SK-N-SH treated with all-trans-retinoic acid at 6 μM for 48 hours (cell line): ENCODE data around the gene PSMC3.

Experiments used
- ARNTL ChIP-seq: fragments of 450-650 bp; formaldehyde crosslinking; IDR thresholded peaks from 2 replicates; pipeline ENCODE4 v1.5.0; 2020; ENCODE audit warnings: low read depth, mild to moderate bottlenecking, moderate library complexity, borderline replicate concordance
- BACH2 ChIP-seq: fragments of 250-450 bp; sonication (Bioruptor Pico); IDR thresholded peaks from 2 replicates; pipeline ENCODE4 v1.9.0; 2021; ENCODE audit warnings: mild to moderate bottlenecking, borderline replicate concordance
- CREB5 ChIP-seq: fragments of 250-450 bp; sonication (Bioruptor Pico); IDR thresholded peaks from 2 replicates; pipeline ENCODE4 v1.5.1; 2020; ENCODE audit warnings: low read depth, mild to moderate bottlenecking, moderate library complexity
- CSDC2 ChIP-seq: fragments of 250-450 bp; sonication (Bioruptor Pico); IDR thresholded peaks from 2 replicates; pipeline ENCODE4 v1.5.0; 2020; ENCODE audit warnings: mild to moderate bottlenecking, moderate library complexity
- OSR1 ChIP-seq: fragments of 250-450 bp; sonication (Bioruptor Pico); IDR thresholded peaks from 2 replicates; pipeline ENCODE4 v1.8.0; 2022; ENCODE audit warnings: moderate library complexity, mild to moderate bottlenecking, inconsistent platforms
- PATZ1 ChIP-seq: fragments of 250-450 bp; sonication (Bioruptor Pico); IDR thresholded peaks from 2 replicates; pipeline ENCODE4 v1.8.0; 2020; ENCODE audit warnings: mild to moderate bottlenecking, moderate library complexity, borderline replicate concordance
- RARB ChIP-seq: fragments of 250-450 bp; sonication (Bioruptor Pico); IDR thresholded peaks from 2 replicates; pipeline ENCODE4 v1.8.0; 2021; ENCODE audit warnings: mild to moderate bottlenecking, moderate library complexity
- SNAI2 ChIP-seq: fragments of 250-450 bp; sonication (Bioruptor Pico); IDR thresholded peaks from 2 replicates; pipeline ENCODE4 v1.5.0; 2020; ENCODE audit warnings: mild to moderate bottlenecking, moderate library complexity
- ZC3H10 ChIP-seq: fragments of 250-450 bp; sonication (Bioruptor Pico); IDR thresholded peaks from 2 replicates; pipeline ENCODE4 v1.5.1; 2021; ENCODE audit warnings: mild to moderate bottlenecking, moderate library complexity
- ZFP3 ChIP-seq: fragments of 250-450 bp; sonication (Bioruptor Pico); IDR thresholded peaks from 2 replicates; pipeline ENCODE4 v1.5.0; 2020; ENCODE audit warnings: mild to moderate bottlenecking, moderate library complexity
- ZFP30 ChIP-seq: fragments of 450-650 bp; formaldehyde crosslinking; IDR thresholded peaks from 2 replicates; pipeline ENCODE4 v1.5.0; 2022; ENCODE audit warnings: mild to moderate bottlenecking, moderate library complexity
- ZNF8 ChIP-seq: fragments of 450-650 bp; formaldehyde crosslinking; IDR thresholded peaks from 2 replicates; pipeline ENCODE4 v1.5.0; 2020; ENCODE audit warnings: mild to moderate bottlenecking, moderate library complexity

GRCh38 chr11:47408598-47409439, 17.4 kb downstream of the PSMC3 start:
- no peak for TF ChIP-seq CREB5 (CRISPR knock-in tag)
- no peak for TF ChIP-seq ZFP3 (CRISPR knock-in tag)
- no peak for TF ChIP-seq ZC3H10 (CRISPR knock-in tag)
- no peak for TF ChIP-seq BACH2 (CRISPR knock-in tag)
- TF ChIP-seq ARNTL, result no peak
- no peak for TF ChIP-seq SNAI2 (CRISPR knock-in tag)
- TF ChIP-seq RARB, result no peak
- TF ChIP-seq CSDC2 (CRISPR knock-in tag), result no peak
- no peak for TF ChIP-seq OSR1 (CRISPR knock-in tag)
- TF ChIP-seq ZFP30 (CRISPR knock-in tag), result no peak
- no peak for TF ChIP-seq ZNF8 (CRISPR knock-in tag)
- TF ChIP-seq PATZ1 (CRISPR knock-in tag), result no peak
